TTC549 (cell line): ENCODE data around the gene MTMR3.

Source experiments
- FAIRE-seq: peaks from 2 replicates; lab custom pipeline; 2012; peaks lifted over from hg19 to GRCh38; lab: Jason Lieb, UNC

The MTMR3 gene

DNA sequence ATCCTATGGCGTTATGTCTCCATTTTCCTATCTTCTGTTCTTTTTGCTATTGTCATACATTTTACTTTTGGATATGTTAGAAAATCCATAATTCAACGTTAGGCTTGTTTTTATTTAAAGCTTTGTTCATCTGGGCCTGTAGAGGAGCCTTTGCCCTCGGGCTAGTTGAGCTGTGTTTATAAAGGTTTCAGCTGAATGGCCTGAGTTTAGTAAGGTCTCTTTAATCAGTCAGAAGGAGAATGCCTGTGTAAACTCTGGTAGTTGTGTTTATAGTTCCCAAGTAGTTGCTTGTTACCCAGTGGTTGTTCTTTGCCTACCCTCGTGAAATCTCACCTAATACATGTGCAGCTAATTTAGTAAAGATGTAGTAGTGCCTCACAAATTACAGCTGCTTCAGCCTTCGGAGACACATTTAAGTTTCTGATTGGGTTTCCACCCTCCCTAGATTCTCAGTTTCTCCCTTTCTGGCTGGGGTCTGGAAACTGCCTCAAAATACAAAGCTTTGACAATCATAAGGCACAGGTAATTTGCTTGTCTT is 33.1 kb downstream of the MTMR3 start:
- no peak for FAIRE-seq

DNA sequence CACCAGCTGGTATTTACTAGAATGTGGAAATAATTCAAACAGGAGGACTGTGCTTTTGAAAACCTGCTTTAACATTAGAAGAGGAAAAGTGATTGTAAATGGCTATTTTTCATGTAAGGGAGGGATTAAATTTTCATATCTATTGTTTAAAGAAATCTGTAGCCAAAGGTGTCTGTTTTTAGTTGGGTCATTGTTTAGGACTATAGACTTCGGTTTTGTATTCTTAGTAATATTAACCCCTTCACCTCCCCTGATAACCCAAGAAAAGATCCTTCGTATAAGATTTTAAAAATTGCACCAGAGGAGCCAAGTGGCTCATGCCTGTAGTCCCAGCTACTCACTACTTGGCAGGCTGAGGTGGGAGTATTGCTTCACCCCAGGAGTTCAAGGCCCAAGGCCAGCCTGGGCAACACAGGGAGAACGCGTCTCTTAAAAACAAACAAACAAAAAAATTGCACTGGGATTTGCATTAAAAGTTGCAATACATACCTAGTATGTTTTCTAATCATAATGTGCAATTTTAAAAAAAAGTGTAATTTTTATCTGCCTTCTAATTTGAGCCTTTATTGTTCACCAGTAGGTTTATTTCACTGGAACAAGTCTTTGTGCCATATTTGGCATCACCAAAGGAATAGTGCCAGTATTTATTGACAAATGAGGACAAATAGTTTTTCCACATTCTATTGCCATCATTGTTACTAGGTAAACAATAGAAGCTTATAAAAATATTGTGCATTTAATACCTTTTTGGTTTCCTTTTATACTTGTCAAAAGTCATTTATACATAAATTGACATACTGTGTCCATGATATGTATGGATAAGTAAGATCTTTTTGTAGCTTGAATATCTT is 34.3 kb downstream of the MTMR3 start:
- no peak for FAIRE-seq

DNA sequence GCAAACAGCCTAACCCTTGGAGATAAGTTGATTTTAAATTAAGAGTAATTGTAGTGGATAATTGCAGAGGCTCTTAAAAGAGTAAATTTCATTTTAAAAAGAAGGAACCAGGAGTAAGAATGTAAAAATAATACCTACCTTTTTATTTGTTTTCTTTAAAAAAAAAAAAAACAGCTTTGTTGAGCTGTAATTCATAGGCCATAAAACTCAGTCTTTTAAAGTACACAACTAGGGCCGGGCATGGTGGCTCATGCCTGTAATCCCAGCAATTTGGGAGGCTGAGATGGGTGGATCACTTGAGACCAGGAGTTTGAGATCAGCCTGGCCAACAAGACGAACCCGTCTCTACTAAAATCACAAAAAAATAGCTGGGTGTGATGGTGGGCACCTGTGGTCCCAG is 42.4 kb downstream of the MTMR3 start:
- no peak for FAIRE-seq

DNA sequence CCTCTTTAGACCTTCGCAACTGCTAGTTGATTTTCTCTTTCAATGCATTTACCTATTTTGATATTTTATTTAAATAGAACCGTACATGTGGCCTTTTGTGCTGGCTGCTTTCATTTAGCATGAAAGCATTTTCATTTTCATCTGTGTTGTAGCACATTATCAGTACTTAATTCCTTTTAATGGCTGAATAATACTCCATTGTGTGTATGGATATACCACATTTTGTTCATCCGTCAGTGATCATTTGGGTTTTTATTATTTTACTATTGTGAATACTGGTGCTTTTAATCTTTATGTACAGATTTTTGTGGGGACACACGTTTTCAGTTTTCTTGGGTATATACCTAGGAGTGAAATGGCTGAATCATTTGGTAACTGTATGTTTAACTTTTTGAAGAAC is 43.1 kb downstream of the MTMR3 start:
- no peak for FAIRE-seq

DNA sequence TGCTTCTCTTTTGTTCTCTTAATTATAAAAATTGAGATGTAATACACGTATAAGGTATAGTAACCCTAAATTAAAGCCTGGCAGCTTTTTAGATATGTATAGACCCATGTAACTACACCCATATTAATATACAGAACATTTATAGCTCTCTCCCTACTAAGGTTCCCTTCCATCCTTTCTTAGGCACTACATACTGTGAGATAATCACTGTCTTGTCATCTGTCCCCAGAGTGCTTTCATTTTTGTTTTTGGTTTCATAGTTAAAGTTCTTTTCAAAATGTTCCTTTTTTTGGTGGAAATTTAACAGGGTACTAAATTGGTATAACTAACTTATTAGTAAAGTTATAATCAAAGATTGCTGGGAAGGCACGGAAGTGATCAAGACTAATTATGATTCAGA is 49.2 kb downstream of the MTMR3 start:
- FAIRE-seq: no peak

DNA sequence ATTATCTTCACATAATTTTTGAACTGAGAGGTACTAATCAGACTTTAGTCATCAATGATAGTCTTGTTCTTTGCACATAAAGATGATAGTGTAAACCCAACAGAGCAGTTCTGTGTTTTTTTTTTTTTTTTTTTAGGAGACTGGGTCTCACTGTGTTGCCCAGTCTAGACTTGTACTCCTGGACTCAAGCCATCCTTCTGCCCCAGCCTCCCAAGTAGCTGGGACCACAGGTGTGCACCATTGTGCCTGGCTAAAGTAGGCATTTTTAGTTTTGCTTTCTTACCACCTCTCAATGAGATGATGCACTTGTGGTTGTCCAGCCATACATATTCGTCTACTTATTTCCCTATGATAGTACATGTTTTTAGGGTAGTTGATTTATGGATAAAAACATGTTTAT is 50.6 kb downstream of the MTMR3 start:
- no peak for FAIRE-seq

DNA sequence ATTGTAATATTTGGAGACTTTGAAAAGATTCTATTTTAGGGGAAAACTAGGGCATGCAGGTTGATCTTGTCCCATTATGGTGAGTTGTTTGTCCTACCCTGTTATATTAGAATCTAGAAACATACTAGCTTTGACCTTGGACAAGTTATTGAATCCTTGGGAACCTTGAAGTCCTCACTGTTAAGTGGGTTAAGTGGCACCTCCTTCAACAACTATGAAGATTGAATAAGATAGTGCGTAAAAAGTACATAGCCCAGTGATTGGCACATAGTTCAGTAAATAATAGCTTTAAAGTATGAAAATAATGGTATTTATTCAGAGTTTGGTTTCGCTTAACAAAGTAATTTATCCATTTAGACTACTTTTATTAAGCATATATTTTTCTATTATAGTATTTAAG is 51.6 kb downstream of the MTMR3 start:
- no peak for FAIRE-seq

DNA sequence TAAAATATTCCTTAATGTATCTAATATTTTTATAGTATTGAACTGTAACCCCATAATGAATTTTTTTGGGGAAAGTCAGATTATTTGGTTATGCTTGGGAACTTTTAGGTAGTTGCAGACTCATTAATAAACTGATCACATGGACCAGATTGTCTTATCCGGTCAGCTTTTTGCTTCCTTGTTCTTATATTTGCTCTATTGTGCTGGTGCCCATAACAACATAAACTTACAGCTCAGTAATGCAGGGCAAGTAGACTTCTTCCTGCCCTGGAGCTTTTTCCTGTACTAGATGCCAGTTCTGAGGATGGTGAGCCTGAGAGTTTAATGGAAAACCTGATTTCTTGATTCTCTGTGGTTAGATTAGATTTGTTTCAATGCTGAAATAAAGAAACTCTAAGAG is 53.2 kb downstream of the MTMR3 start:
- FAIRE-seq: no peak

DNA sequence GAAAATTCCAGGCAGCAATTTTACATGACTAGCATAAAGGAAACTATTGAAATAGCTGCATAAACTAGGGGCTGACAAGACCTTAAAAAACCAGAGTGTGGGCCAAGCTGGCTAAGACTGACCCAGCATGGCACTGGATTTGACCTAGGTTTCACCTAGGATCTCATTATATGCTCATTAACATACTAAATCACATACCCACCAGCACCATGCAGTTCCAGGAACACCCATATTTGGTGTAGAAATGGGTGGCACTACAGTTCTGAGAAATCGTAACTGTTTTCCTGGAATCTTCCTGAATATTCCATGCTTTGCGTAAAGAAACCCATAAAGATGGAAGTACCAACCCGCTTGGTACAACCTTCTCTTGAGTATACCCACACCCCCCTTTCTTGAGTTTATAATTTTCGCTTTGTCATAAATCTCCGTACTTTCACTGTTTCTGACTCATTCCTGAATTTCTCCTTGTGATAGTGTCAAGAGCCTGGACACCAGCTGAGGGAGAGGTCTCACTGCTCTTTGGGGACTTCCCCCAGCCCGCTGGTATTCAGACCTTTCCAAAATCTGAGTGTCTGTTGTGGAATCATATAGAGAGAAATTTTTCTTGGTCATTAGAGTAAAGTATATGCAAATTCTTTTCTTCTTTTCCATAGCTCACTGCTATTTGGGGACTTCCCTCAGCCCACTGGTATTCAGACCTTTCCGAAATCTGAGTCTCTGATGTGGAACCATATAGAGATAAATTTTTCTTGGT is 55.1 kb downstream of the MTMR3 start:
- no peak for FAIRE-seq

DNA sequence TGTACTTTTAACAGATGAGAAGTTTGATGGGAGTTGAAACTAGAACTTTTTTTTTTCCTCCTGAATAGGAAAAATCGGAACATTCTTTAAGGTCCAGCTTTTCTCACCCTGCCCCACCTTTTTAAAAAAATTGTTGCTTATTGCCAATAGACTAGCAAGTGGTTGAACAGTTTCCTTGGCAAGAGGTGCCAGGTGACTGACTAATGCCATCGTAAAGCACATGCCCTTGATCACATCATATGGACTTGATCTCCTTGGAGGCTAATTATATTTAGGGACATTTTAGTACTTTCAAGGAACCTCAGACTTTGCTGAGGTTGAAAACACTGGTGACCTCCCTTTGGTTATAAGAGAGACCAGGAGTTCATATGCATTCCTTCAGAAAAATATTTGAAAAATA is 57.6 kb downstream of the MTMR3 start:
- FAIRE-seq: no peak

DNA sequence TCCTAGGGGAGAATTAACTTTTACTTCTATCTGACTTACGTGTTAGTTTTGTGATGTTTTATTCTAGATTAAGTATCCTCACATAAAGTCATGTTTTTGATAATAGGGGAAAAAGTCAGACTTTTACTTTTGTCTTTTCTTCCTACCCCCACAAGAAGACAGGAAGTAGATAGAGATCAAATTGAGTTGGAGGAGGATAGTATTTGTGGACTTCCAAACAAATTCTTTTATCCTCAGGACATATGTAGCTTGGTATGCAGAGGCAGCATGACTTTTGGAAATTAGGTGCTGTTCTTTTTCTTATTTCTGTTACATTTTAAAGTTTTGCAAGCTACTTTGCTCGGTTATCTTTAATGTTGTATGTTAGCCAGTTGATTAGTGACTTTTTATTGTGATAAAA is 61.4 kb downstream of the MTMR3 start:
- no peak for FAIRE-seq

DNA sequence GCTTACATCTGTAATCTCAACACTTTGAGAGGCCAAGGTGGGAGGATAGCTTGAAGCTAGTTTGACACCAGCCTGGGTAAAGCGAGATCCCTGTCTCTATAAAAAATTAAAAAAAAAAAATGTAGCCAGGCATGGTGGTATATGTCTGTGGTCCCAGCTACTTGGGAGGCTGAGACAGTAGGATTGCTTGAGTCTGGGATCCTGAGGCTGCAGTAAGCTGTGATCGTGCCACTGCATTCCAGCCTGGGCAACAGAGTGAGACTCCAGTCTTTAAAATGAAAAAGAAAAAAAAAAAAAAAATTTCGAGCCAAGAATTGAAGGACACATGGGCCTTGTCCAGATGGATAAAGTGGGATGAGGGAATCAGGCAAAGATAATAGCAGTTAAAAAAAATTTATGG is 62.5 kb downstream of the MTMR3 start:
- no peak for FAIRE-seq

DNA sequence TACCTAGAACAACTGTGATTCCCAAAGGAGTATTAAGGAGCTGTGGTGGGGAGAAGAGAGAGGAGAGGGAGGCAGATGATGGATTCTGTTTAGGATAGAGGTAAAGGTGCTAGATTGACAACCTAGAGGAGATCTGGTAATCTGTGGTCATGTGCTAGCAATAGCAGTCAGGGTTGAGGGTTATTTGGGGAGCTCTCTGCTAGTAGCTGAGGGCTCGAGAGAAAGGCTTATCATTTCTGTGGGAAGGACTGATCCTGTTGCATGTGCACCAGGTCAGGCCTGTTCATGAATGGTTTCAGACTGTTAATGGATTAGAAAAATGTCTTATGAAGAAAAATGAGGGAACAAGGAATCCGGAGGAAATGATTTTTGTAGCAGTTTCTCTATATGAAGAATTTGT is 63.2 kb downstream of the MTMR3 start:
- no peak for FAIRE-seq

DNA sequence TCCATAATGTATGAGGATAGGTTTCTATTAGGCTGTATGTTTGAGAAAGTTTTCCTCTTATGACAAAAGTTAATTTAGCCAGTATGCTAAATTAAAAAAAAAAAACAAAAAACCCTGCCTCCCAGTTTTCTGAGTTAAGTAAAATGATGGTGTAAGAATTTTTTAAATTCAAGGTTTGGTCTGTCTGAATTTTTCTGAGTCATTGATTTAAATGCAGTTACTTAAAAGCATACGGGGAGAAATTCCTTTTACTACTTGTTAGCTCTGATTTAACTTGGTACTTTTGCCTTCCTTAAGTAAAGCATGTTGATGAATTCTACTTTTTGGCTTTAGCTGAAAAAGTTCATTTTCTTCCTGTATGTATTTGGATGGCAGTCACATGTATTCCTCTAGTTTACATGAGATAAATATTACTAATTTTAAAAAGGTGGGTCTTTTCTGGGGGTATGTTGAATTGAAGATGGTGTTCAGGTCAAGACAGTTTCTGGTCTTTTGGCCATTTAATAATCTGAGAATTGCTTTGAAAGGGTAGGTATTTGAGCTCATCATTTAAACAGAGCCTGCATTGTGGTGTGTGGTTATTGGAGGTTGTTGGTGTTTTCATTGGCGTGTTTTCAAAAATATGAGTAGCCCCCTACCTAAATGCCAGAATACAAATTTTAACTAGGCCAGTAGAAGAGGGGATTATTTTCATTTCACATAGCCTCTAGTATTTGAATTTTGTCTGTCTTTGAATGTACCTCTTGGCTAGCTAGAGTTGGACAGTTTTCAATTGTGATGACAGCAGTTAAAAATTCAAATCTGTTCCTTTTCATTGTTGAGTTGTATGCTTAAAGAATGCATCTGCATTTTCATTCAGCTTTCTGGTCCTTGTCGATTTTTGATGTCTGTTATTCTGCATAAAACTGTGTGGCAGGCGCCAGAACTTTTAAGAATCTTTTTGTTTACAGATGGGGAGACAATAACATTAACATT is 64.7 kb downstream of the MTMR3 start:
- no peak for FAIRE-seq

DNA sequence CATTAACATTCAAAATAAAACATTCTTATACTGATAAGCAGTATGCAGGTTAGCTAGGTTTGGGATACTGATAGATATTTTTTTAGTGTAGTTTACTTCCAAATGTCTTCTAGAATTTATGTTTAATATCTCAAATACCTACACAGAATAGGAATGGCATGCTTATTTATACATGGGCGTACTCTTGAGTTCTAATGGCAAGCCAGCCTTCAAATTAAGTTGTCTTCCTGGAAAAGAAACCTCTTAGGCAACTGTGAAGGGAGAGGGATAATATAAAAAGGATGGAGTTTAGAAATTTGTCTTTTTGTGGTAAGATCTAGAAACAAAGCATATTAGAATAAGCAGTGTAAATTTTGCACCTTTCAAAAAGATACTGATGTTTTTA is 65.4 kb downstream of the MTMR3 start:
- FAIRE-seq: no peak

DNA sequence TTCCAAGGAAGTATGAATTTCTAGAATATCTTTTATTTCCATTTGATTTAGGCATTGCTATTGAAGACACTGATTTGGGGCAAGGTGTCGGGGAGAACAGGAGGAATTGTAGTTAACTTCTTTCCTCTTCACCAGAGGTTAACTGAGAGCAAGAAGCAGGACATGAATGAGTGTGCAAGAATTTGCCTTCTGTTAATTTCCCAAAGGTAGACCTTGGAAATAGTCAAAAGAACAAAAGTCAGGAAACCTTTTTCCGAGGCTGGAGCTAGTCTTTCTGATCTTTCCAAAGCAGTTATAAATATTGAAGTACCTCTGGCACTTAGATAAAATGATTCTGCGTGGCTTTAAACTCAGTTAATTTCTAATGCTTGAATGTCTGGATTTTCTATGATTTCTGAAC is 66.9 kb downstream of the MTMR3 start:
- no peak for FAIRE-seq

DNA sequence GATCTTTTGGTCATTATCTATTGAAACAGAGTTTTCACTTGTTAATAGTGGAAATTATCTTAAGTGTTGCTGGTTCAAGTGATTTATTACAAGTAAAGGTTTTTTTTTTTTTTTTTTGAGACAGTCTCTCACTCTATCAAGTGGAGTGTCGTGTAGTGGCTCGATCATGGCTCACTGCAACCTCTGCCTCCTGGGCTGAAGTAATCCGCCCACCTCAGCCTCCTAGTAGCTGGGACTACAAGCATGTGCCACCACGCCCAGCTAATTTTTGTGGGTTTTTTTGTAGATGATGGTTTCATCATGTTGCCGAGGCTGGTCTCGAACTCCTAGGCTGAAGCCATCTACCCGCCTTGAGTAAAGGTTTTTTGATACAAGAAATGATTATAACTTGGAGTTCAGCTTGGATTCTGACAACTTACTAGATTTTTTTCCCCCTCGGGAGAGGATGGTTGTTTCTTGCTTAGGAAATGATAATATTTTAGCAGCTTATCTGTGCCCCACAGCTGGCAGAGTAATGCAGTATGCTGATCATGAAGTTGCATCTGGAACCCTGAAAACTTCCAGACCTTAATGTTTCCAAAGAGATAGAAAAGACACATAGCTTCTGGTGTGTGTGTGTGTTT is 68.9 kb downstream of the MTMR3 start:
- no peak for FAIRE-seq

DNA sequence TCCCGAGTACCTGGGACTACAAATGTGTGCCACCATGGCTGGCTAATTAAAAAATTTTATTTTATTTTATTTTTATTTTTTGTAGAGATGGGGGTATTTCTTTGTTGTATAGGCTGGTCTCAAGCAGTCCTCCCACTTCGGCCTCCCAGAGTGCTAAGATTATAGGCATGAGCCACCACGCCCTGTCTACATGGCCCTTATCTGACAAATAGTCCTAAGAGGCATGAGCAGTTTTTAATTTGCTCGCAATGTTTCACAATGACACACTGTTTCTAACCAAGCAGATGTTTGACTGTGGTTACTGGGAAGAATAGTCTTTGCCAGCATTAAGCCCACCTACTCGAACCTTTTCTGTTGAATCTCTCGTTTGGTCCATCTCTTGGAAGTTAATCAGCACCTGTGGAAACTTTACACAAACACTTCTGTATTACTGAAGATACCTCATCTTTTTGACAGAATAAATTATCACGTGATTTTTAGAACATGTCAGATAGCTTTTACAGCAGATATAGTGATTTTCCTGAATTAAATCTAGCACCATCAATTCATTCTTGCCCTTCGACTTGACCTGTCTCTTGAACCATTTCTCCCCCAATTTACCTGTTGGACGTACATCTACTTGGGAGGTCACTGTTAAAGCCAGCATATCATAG is 71.4 kb downstream of the MTMR3 start:
- no peak for FAIRE-seq

DNA sequence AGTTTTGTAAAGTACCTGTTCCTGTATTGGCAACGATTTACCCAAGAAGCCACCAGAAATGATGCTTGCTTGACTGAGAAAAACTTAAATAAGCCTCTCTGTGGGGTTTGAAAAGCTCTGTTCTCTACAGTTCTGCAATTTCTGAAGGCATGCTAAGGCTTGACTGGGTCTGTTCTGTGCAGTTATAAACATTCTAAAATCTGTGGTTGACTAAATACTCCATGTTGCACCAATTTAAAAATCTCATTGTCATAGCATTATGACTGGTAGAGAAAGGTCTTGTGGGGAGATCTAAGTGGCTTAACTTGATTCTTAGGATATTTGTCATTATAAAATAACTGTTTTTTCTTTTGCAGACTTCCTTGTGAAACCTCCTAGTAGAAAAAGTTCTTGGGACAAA is 73.7 kb downstream of the MTMR3 start:
- FAIRE-seq: no peak

DNA sequence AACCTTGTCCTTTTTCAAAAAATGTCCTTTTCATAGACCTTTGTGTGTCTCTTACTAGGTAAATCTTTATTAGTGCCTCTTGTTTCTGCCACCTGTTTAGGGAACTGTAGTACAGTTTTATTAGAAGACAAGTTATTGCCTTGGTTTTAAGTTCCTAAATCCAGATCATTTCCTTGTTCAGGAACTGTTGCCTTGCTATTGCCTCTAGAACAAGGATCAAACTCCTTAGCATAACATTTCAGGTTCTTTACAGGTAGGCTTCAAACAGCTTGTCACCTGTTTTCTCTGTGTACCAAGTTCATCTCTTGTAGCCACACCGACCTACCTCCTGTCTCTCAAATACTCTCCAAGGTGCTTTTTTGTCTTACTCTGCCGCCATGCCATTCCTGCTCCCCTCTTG is 75.2 kb downstream of the MTMR3 start:
- no peak for FAIRE-seq

DNA sequence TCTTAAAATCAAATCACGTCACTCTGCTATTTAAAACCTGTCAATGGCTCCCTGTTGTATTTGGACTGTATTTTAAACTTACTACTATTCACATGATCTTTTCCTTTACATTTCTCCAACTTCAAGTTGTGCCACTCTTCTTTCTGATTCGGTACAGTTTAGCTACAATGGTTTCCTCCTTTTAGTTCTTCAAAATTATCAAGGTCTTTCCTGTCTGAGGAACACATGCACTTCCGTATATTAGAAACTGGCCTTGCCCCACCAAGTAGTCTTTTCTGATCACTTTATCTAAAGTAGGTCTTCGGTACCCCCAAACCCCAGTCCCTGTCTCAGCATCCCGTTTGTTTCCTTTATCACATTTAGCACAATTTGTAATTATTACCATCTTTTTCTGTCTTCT is 81.8 kb downstream of the MTMR3 start:
- FAIRE-seq: no peak
